SK-N-SH (cell line): Measurements from ENCODE around the gene SHF.

Experiments used
- POLR2AphosphoS5 ChIP-seq: IDR thresholded peaks from 2 replicates; pipeline ENCODE4 v1.6.1; 2012; ENCODE audit warnings: low read depth, low read length
- TAF1 ChIP-seq: IDR thresholded peaks from 2 replicates; pipeline ENCODE4 v1.6.1; 2012; ENCODE audit warnings: low read depth, mild to moderate bottlenecking, low read length, moderate library complexity, borderline replicate concordance
- TF ChIP-seq, protein P1 (sequence below): fragments of 200-600 bp; sonication (generic); IDR thresholded peaks from 2 replicates; pipeline ENCODE4 v1.6.1; 2017; ENCODE audit warnings: antibody characterized with exemption, mild to moderate bottlenecking, moderate library complexity

DNA sequence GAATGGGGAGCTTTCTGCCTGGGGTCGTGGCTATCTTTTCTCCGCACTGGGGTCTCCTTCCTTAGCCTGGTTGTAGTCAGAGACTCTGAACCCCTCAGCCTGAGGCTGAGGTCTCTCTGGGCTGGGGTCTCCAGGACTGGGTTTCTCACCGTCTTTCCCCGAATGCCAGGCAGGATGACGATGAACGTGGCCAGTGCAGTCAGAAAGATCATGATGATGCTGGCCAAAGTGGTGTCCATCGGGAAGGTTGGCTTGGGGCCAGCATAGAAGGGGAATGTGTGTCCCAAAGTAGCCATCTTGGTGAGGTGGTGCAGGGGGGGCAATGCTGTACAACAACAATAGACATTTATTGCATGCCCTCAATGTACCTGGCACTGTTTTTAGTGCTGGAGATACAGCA, 65.0 kb downstream of the SHF start:
- TF ChIP-seq, protein P1, sequence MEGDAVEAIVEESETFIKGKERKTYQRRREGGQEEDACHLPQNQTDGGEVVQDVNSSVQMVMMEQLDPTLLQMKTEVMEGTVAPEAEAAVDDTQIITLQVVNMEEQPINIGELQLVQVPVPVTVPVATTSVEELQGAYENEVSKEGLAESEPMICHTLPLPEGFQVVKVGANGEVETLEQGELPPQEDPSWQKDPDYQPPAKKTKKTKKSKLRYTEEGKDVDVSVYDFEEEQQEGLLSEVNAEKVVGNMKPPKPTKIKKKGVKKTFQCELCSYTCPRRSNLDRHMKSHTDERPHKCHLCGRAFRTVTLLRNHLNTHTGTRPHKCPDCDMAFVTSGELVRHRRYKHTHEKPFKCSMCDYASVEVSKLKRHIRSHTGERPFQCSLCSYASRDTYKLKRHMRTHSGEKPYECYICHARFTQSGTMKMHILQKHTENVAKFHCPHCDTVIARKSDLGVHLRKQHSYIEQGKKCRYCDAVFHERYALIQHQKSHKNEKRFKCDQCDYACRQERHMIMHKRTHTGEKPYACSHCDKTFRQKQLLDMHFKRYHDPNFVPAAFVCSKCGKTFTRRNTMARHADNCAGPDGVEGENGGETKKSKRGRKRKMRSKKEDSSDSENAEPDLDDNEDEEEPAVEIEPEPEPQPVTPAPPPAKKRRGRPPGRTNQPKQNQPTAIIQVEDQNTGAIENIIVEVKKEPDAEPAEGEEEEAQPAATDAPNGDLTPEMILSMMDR = no peak
- no peak for TF ChIP-seq TAF1
- no peak for TF ChIP-seq POLR2AphosphoS5
